Renal cortex interstitium (tissue), 11 donors: ENCODE results near the gene CHL1. TPM values are rescaled to one million over a fixed set of nuclear protein-coding genes. Genes with fewer than 3 reads are reported as not detected.

Experiments
- DNase-seq, 11 donors: peaks; one replicate each; pipeline ENCODE4 v3.0.0-alpha.2; 2013; ENCODE audit warnings: low read depth in 9 of 11, low spot score in 4 of 11; ENCODE audit errors: extremely low read depth in 1 of 11
- polyA plus RNA-seq, 3 donors: library from polyadenylated mRNA; unstranded; fragments of 120-200 nt; gene quantifications; one replicate each; pipeline ENCODE4 v1.2.1, GENCODE V29; 2013; ENCODE audit not compliant: insufficient read length in 3 of 3

Gene CHL1
- polyA plus RNA-seq, 3 donors, result 17.1 to 27.7 (median 19.2) TPM

GRCh38 chr3:264394-265156 is 68.0 kb downstream of the CHL1 start:
- no peak for DNase-seq

GRCh38 chr3:267101-267500 is 70.5 kb downstream of the CHL1 start:
- no peak for DNase-seq

- DNase-seq, result no peak
Measured at GRCh38 chr3:270688-271087, 74.1 kb downstream of the CHL1 start.

GRCh38 chr3:274927-275326 is 78.4 kb downstream of the CHL1 start:
- DNase-seq, result no peak

- DNase-seq, result no peak
Measured at GRCh38 chr3:277873-278272, 81.3 kb downstream of the CHL1 start.

GRCh38 chr3:278300-279064 is 81.9 kb downstream of the CHL1 start:
- no peak for DNase-seq

- no peak for DNase-seq
Measured at GRCh38 chr3:279325-279724, 82.8 kb downstream of the CHL1 start.

GRCh38 chr3:280681-281080 is 84.1 kb downstream of the CHL1 start:
- DNase-seq, result peak in 3 of 11 donors; percentile 3 to 17 (median 15)

- DNase-seq, result no peak
Measured at GRCh38 chr3:284322-284721, 87.8 kb downstream of the CHL1 start.

GRCh38 chr3:288417-288816 is 91.9 kb downstream of the CHL1 start:
- no peak for DNase-seq

- no peak for DNase-seq
Measured at GRCh38 chr3:291028-291427, 94.5 kb downstream of the CHL1 start.

GRCh38 chr3:291646-292436 is 95.3 kb downstream of the CHL1 start:
- DNase-seq, result no peak

GRCh38 chr3:294096-294495 is 97.5 kb downstream of the CHL1 start:
- no peak for DNase-seq

GRCh38 chr3:294581-294980 is 98.0 kb downstream of the CHL1 start:
- no peak for DNase-seq

GRCh38 chr3:295166-295565 is 98.6 kb downstream of the CHL1 start:
- DNase-seq, result no peak

GRCh38 chr3:297585-297984 is 101.0 kb downstream of the CHL1 start:
- no peak for DNase-seq

GRCh38 chr3:299590-300301 is 103.2 kb downstream of the CHL1 start:
- no peak for DNase-seq

- DNase-seq, result no peak
Measured at GRCh38 chr3:307182-307581, 110.6 kb downstream of the CHL1 start.
